H1 (cell line): ENCODE results near the gene RIPOR2. TPM values are rescaled to one million over a fixed set of nuclear protein-coding genes. Genes with fewer than 3 reads are reported as not detected.

Source experiments
- CEBPB ChIP-seq: IDR thresholded peaks from 2 replicates; pipeline ENCODE4 v1.6.1; 2012; ENCODE audit warnings: low read depth, low read length
- JUND ChIP-seq: IDR thresholded peaks from 2 replicates; pipeline ENCODE4 v1.6.1; 2011; ENCODE audit warnings: mild to moderate bottlenecking, improper control_type of control experiment, low read length
- polyA plus RNA-seq, 7 experiments: library from polyadenylated mRNA; depleted of rRNA in 3 of 7; stranded (reverse) in 5 of 7; unstranded in 2 of 7; fragments of >200 nt in 5 of 7; fragments of 200-250 nt in 2 of 7; gene quantifications; 1 replicate in 5 of 7; 2 replicates in 1 of 7; 4 replicates in 1 of 7; pipeline versions ENCODE4 v1.2.1 to v1.2.3, GENCODE V29; 2011 to 2013; ENCODE audit warnings: missing spikeins in 2 of 7, mixed read lengths in 2 of 7
- total RNA-seq: library from RNA; stranded (reverse); fragmentation: NEBNext Ultra II Directional; extraction: Animal tissue kit (Norgen Biotek cat#: 25700); gene quantifications from 2 replicates; pipeline ENCODE4 v1.2.1, GENCODE V29; 2021

Gene RIPOR2
- total and polyA plus RNA-seq, 2 of the 8 experiments (the other 6 are each of a cell fraction or from before 2014, with no cell fraction given), result 16.7 to 45.6 TPM

GRCh38 chr6:24932832-24933231 is 2.9 kb downstream of the RIPOR2 start (continued):
- TF ChIP-seq CEBPB (no peak), JUND (no peak)
